ENCODE data around the gene TFAP2D.

GRCh38 chr6:50791900-50792508 lies 78.7 kb downstream of the TFAP2D start:
- TF ChIP-seq NFE2L2 (IDR thresholded peaks at IDR 0.05; ENCODE audit: low read depth, low read length) (no peak), MAFK (IDR thresholded peaks at IDR 0.05; ENCODE audit: low read depth, low read length) (no peak), CHD1 (IDR thresholded peaks at IDR 0.05; ENCODE audit: low read depth, low read length) (no peak), POLR2A (IDR thresholded peaks at IDR 0.05; ENCODE audit: low read depth, low read length) (no peak), CEBPB (IDR thresholded peaks at IDR 0.05; ENCODE audit: low read depth, low read length) (no peak), RFX5 (IDR thresholded peaks at IDR 0.05; ENCODE audit: low read depth, low read length) (no peak), RCOR1 (IDR thresholded peaks at IDR 0.05; ENCODE audit: insufficient replicate concordance, low read length) (no peak), RAD21 (IDR thresholded peaks at IDR 0.05; ENCODE audit: low read length) (peak; percentile 51), SMC3 (IDR thresholded peaks at IDR 0.05; ENCODE audit: low read depth, low read length) (peak; percentile 28; the same call in 1 of the 2 replicates), FOS (IDR thresholded peaks at IDR 0.05; ENCODE audit: low read depth, low read length) (no peak), MXI1 (IDR thresholded peaks at IDR 0.05; ENCODE audit: borderline replicate concordance, low read depth, low read length) (no peak)
- TF ChIP-seq, protein P1, sequence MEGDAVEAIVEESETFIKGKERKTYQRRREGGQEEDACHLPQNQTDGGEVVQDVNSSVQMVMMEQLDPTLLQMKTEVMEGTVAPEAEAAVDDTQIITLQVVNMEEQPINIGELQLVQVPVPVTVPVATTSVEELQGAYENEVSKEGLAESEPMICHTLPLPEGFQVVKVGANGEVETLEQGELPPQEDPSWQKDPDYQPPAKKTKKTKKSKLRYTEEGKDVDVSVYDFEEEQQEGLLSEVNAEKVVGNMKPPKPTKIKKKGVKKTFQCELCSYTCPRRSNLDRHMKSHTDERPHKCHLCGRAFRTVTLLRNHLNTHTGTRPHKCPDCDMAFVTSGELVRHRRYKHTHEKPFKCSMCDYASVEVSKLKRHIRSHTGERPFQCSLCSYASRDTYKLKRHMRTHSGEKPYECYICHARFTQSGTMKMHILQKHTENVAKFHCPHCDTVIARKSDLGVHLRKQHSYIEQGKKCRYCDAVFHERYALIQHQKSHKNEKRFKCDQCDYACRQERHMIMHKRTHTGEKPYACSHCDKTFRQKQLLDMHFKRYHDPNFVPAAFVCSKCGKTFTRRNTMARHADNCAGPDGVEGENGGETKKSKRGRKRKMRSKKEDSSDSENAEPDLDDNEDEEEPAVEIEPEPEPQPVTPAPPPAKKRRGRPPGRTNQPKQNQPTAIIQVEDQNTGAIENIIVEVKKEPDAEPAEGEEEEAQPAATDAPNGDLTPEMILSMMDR (conservative IDR thresholded peaks at IDR 0.05; ENCODE audit: low read depth, low read length): peak; percentile 68
- TF ChIP-seq, protein P2, sequence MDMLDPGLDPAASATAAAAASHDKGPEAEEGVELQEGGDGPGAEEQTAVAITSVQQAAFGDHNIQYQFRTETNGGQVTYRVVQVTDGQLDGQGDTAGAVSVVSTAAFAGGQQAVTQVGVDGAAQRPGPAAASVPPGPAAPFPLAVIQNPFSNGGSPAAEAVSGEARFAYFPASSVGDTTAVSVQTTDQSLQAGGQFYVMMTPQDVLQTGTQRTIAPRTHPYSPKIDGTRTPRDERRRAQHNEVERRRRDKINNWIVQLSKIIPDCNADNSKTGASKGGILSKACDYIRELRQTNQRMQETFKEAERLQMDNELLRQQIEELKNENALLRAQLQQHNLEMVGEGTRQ (IDR thresholded peaks at IDR 0.05; ENCODE audit: low read depth, low read length): no peak
- TF ChIP-seq, protein P3, sequence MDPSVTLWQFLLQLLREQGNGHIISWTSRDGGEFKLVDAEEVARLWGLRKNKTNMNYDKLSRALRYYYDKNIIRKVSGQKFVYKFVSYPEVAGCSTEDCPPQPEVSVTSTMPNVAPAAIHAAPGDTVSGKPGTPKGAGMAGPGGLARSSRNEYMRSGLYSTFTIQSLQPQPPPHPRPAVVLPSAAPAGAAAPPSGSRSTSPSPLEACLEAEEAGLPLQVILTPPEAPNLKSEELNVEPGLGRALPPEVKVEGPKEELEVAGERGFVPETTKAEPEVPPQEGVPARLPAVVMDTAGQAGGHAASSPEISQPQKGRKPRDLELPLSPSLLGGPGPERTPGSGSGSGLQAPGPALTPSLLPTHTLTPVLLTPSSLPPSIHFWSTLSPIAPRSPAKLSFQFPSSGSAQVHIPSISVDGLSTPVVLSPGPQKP (IDR thresholded peaks at IDR 0.05; ENCODE audit: borderline replicate concordance, low read depth, low read length): no peak
